ENCODE results near the gene DIAPH1.

DIAPH1 gene

GRCh38 chr5:141519605-141520565 lies 98.9 kb downstream of the DIAPH1 start:
- TF ChIP-seq CTCF (IDR thresholded peaks at IDR 0.05; ENCODE audit: low read depth, low read length, missing control alignments), result no peak
- no peak overlapping the region for H3K4me3 ChIP-seq (replicated peaks; ENCODE audit: low read depth, low read length)
- DNase-seq (ENCODE audit: extremely low read depth, low read depth), result no peak

- H3K4me3 ChIP-seq (replicated peaks; ENCODE audit: low read depth, low read length), result no peak overlapping the region
- DNase-seq (ENCODE audit: extremely low read depth, low read depth), result no peak
- TF ChIP-seq CTCF (IDR thresholded peaks at IDR 0.05; ENCODE audit: low read depth, low read length, missing control alignments), result no peak
Measured at GRCh38 chr5:141518618-141519015, 100.2 kb downstream of the DIAPH1 start.

- H3K4me3 ChIP-seq (replicated peaks; ENCODE audit: low read depth, low read length), result no peak overlapping the region
- no peak for TF ChIP-seq CTCF (IDR thresholded peaks at IDR 0.05; ENCODE audit: low read depth, low read length, missing control alignments)
- no peak for DNase-seq (ENCODE audit: extremely low read depth, low read depth)
Measured at GRCh38 chr5:141517880-141518617, 100.8 kb downstream of the DIAPH1 start.

- H3K4me3 ChIP-seq (replicated peaks; ENCODE audit: low read depth, low read length), result no peak overlapping the region
- no peak for DNase-seq (ENCODE audit: extremely low read depth, low read depth)
- TF ChIP-seq CTCF (IDR thresholded peaks at IDR 0.05; ENCODE audit: low read depth, low read length, missing control alignments), result no peak
Measured at GRCh38 chr5:141517312-141517711, 101.5 kb downstream of the DIAPH1 start.

GRCh38 chr5:141516672-141517025 lies 102.2 kb downstream of the DIAPH1 start:
- no peak overlapping the region for H3K4me3 ChIP-seq (replicated peaks; ENCODE audit: low read depth, low read length)
- no peak for TF ChIP-seq CTCF (IDR thresholded peaks at IDR 0.05; ENCODE audit: low read depth, low read length, missing control alignments)
- DNase-seq (ENCODE audit: extremely low read depth, low read depth), result no peak

- no peak for TF ChIP-seq CTCF (IDR thresholded peaks at IDR 0.05; ENCODE audit: low read depth, low read length, missing control alignments)
- no peak overlapping the region for H3K4me3 ChIP-seq (replicated peaks; ENCODE audit: low read depth, low read length)
- no peak for DNase-seq (ENCODE audit: extremely low read depth, low read depth)
Measured at GRCh38 chr5:141515946-141516671, 102.7 kb downstream of the DIAPH1 start.

All from HFF-Myc (cell line).